GM12878 (cell line): ENCODE measurements around the gene OPTC. TPM values are rescaled to one million over a fixed set of nuclear protein-coding genes. Genes with fewer than 3 reads are reported as not detected.

Experiments
- ATAC-seq: fragments of 200-7000 bp; cut with Tn5 transposase; 3 replicates; pipeline ENCODE4 v1.9.1; 2020; ENCODE audit warnings: mild to moderate bottlenecking, moderate library complexity
- BruUV-seq: library from RNA; stranded (reverse); fragments of 400-500 nt; replicated peaks from 2 replicates; lab custom pipeline; 2021; lab: Mats Ljungman, UMichigan
- CTCF ChIA-PET: fragments of 300-600 bp; sonication (Branson Sonifier 250); formaldehyde crosslinking; extraction: SDS; loops from one replicate; lab custom pipeline; 2021; ENCODE audit warnings: inconsistent platforms; lab: Yijun Ruan, JAX
- POLR2A ChIA-PET: fragments of 350-600 bp; formaldehyde crosslinking; extraction: SDS; loops from one replicate; lab custom pipeline; 2021; ENCODE audit warnings: inconsistent platforms; lab: Charles Lee
- RAD21 ChIA-PET: fragments of 300-600 bp; sonication (Branson Sonifier 250); formaldehyde crosslinking; loops from one replicate; lab custom pipeline; 2023; ENCODE audit warnings: antibody characterized with exemption; ENCODE audit not compliant: unreplicated experiment; lab: Charles Lee
- SMC1A ChIA-PET: fragments of 300-600 bp; sonication (Branson Sonifier 250); formaldehyde crosslinking; loops from one replicate; lab custom pipeline; 2023; ENCODE audit not compliant: unreplicated experiment, uncharacterized antibody; lab: Charles Lee
- DNase-seq: peaks from one replicate; pipeline ENCODE4 v3.0.0-alpha.2; 2011; ENCODE audit warnings: low read depth, low spot score
- FAIRE-seq: peaks from 3 replicates; lab custom pipeline; 2011; peaks lifted over from hg19 to GRCh38; lab: Jason Lieb, UNC
- H2AFZ ChIP-seq: 2 replicates; pipeline ENCODE4 v1.6.0; 2011; ENCODE audit warnings: low read depth, low read length, control low read depth; ENCODE audit not compliant: control insufficient read depth
- H3K27ac ChIP-seq: 2 replicates; pipeline ENCODE4 v1.5.1; 2011; ENCODE audit warnings: control low read depth; ENCODE audit not compliant: control insufficient read depth, insufficient read depth
- H3K27me3 ChIP-seq, 2 experiments: replicated peaks in 1 of 2; 2 replicates each; pipeline versions ENCODE4 v1.6.0 to v1.6.1; 2011; ENCODE audit warnings: low read length in 1 of 2; ENCODE audit not compliant: control insufficient read depth in 2 of 2, insufficient read depth in 2 of 2
- H3K36me3 ChIP-seq, 2 experiments: 2 replicates each; pipeline ENCODE4 v1.5.1; 2011; ENCODE audit warnings: low read length in 1 of 2; ENCODE audit not compliant: control insufficient read depth in 2 of 2, insufficient read depth in 2 of 2
- H3K4me1 ChIP-seq: 2 replicates; pipeline ENCODE4 v1.6.1; 2011; ENCODE audit warnings: mild to moderate bottlenecking, low read length, moderate library complexity, mixed read lengths; ENCODE audit not compliant: control insufficient read depth, insufficient read depth
- H3K4me2 ChIP-seq: 2 replicates; pipeline ENCODE4 v1.6.0; 2011; ENCODE audit warnings: control low read depth; ENCODE audit not compliant: control insufficient read depth, insufficient read depth
- H3K4me3 ChIP-seq: fragments of 200-600 bp; sonication (generic); 2 replicates; pipeline ENCODE4 v1.5.1; 2016
- H3K79me2 ChIP-seq: 2 replicates; pipeline ENCODE4 v1.6.0; 2011; ENCODE audit warnings: low read length; ENCODE audit not compliant: control insufficient read depth, insufficient read depth
- H3K9ac ChIP-seq: 2 replicates; pipeline ENCODE4 v1.8.0; 2011; ENCODE audit warnings: low read length, control low read depth, mixed read lengths; ENCODE audit not compliant: control insufficient read depth, insufficient read depth
- H3K9me3 ChIP-seq: replicated peaks from 3 replicates; pipeline ENCODE4 v1.5.1; 2011; ENCODE audit warnings: mild to moderate bottlenecking, low read length; ENCODE audit not compliant: control insufficient read depth, insufficient read depth
- H4K20me1 ChIP-seq: 2 replicates; pipeline ENCODE4 v1.6.0; 2011; ENCODE audit not compliant: control insufficient read depth, insufficient read depth
- CREB1 ChIP-seq: IDR thresholded peaks from 2 replicates; pipeline ENCODE4 v1.6.1; 2012; ENCODE audit warnings: low read depth, mild to moderate bottlenecking, inconsistent platforms
- EZH2 ChIP-seq: IDR thresholded peaks from 2 replicates; pipeline ENCODE4 v1.6.1; 2012; ENCODE audit warnings: low read depth, mild to moderate bottlenecking, control low read depth, inconsistent platforms, low read length, borderline replicate concordance; ENCODE audit not compliant: control insufficient read depth
- FOS ChIP-seq: IDR thresholded peaks from 3 replicates; pipeline ENCODE4 v1.6.1; 2011; ENCODE audit warnings: borderline replicate concordance; ENCODE audit not compliant: insufficient read length; ENCODE audit errors: extremely low read depth
- FOXK2 ChIP-seq: fragments of 450-650 bp; IDR thresholded peaks from 2 replicates; pipeline ENCODE4 v1.6.1; 2017; ENCODE audit warnings: mild to moderate bottlenecking, moderate library complexity
- KAT2A ChIP-seq: conservative IDR thresholded peaks from 2 replicates; pipeline ENCODE4 v1.6.1; 2011; ENCODE audit warnings: low read depth, low read length; ENCODE audit not compliant: control insufficient read depth
- NFYA ChIP-seq: IDR thresholded peaks from 2 replicates; pipeline ENCODE4 v1.6.1; 2011; ENCODE audit warnings: low read depth, mild to moderate bottlenecking, low read length, improper control_type of control experiment, borderline replicate concordance
- NFYB ChIP-seq: IDR thresholded peaks from 2 replicates; pipeline ENCODE4 v1.6.1; 2011; ENCODE audit warnings: low read depth, mild to moderate bottlenecking, low read length, improper control_type of control experiment, moderate library complexity; ENCODE audit not compliant: insufficient read depth
- POU2F2 ChIP-seq: IDR thresholded peaks from 3 replicates; pipeline ENCODE4 v1.6.1; 2011; ENCODE audit warnings: low read depth, mild to moderate bottlenecking, low read length, borderline replicate concordance
- SIN3A ChIP-seq: IDR thresholded peaks from 2 replicates; pipeline ENCODE4 v1.6.1; 2012; ENCODE audit warnings: low read depth, low read length, improper control_type of control experiment
- SMARCA5 ChIP-seq: fragments of 450-650 bp; IDR thresholded peaks from 2 replicates; pipeline ENCODE4 v1.6.1; 2017; ENCODE audit warnings: mild to moderate bottlenecking
- TARDBP ChIP-seq: IDR thresholded peaks from 2 replicates; pipeline ENCODE4 v1.6.1; 2016; ENCODE audit warnings: borderline replicate concordance
- TCF12 ChIP-seq: IDR thresholded peaks from 2 replicates; pipeline ENCODE4 v1.6.1; 2011; ENCODE audit warnings: low read depth, mild to moderate bottlenecking, low read length
- ZNF24 ChIP-seq: fragments of 450-650 bp; IDR thresholded peaks from 2 replicates; pipeline ENCODE4 v1.6.1; 2017; ENCODE audit warnings: antibody characterized with exemption, mild to moderate bottlenecking
- ZNF622 ChIP-seq: fragments of 450-650 bp; IDR thresholded peaks from 2 replicates; pipeline ENCODE4 v1.6.1; 2017; ENCODE audit warnings: mild to moderate bottlenecking, inconsistent platforms
- WGBS: methylation state at CpG from one replicate; pipeline ENCODE4 v1.1.6; 2016; ENCODE audit warnings: low lambda C conversion rate; ENCODE audit not compliant: insufficient replicate concordance, insufficient coverage; ENCODE audit errors: missing lambda C conversion rate; 5-methylcytosine and 5-hydroxymethylcytosine counted together
- in situ Hi-C: fragments of 300-500 bp; cut with MboI; formaldehyde crosslinking; loops from 9 replicates; pipeline ENCODE4 v1.14.3; 2018; ENCODE audit warnings: mixed read lengths
- intact Hi-C: fragments of 100-400 bp; cut with micrococcal nuclease; formaldehyde crosslinking; loops from one replicate; pipeline ENCODE4 v1.14.2; 2022; ENCODE audit not compliant: unreplicated experiment
- polyA plus RNA-seq, 11 experiments: library from polyadenylated mRNA; depleted of rRNA in 4 of 11; unstranded in 6 of 11; stranded (reverse) in 5 of 11; fragments of >200 nt; fragmentation: Nextera tagmentation in 4 of 11; fragmentation: Illumina TruSeq in 1 of 11; extraction: Ambion mirVana in 4 of 11; extraction: Trizol in 1 of 11; gene quantifications; 1 replicate in 1 of 11; 2 replicates in 10 of 11; pipeline versions ENCODE4 v1.2.1 to v1.2.3, GENCODE V29; 2011 to 2016; ENCODE audit warnings: inconsistent platforms in 2 of 11, missing spikeins in 2 of 11, low read depth in 1 of 11
- total RNA-seq, 4 experiments: library from RNA; depleted of rRNA in 3 of 4; stranded (reverse); fragments of >200 nt in 3 of 4; fragmentation: Illumina TruSeq in 1 of 4; extraction: Trizol in 1 of 4; gene quantifications; 2 replicates each; pipeline versions ENCODE4 v1.2.1 to v1.2.3, GENCODE V29; 2013 to 2021
- TF ChIP-seq, protein P1 (sequence below): IDR thresholded peaks from 2 replicates; pipeline ENCODE4 v1.6.1; 2012; ENCODE audit warnings: low read length, inconsistent platforms
- TF ChIP-seq, protein P2 (sequence below): IDR thresholded peaks from 2 replicates; pipeline ENCODE4 v1.6.1; 2012; ENCODE audit warnings: improper control_type of control experiment, low read depth, low read length; ENCODE audit not compliant: insufficient replicate concordance

OPTC gene
- total and polyA plus RNA-seq, 10 of the 15 experiments (the other 5 are each of a cell fraction or from before 2014, with no cell fraction given): not detected

DNA sequence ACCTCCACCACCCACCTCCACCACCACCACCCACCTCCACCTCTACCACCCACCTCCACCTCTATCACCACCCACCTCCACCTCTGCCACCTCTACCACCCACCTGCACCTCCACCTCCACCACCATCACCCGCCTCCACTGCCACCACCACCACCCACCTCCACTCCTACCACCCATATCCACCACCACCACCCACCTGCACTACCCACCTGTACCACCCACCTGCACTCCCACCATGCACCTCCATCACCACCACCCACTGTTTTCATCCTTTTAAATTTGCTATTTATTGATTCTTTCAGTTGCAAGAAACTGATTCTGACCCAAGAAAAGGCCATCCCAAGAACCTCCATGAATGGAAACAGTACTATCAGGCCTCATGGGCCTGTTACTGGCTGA lies 6.3 kb downstream of the OPTC start (continued):
- TF ChIP-seq EZH2 (no peak), POU2F2 (no peak), SIN3A (no peak), FOS (no peak), CREB1 (no peak), ZNF622 (no peak)

DNA sequence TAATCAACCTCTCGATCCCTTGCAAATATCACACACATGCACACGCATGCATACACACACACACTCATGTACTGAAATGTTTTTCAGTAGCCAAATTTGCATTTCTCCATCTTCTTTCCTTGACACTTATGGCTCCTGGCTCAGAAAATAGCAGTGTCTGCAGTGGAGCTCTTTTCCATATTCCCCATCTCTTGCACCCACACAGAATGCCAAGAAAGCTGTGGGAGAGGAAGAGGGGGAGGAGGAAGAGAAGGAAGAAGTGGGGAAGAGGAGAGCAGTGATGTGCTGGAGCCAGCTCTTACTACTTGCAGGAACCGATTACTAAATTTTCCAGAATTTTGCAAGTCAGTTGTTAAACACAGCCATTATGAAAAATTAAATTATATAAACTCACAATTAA lies 9.9 kb downstream of the OPTC start:
- no peak for ATAC-seq
- ChIA-PET SMC1A (interaction anchor here (0.6 to 7.7 kb wide), 17 partner anchors 10 to 297 kb away, joined by 3 to 100 read pairs (median 5); partner anchors contain the start of genes ATP2B4 and OPTC), RAD21 (interaction anchor here (1.0 to 5.4 kb wide), 7 partner anchors 16 to 237 kb away, joined by 3 to 64 read pairs (median 5); no protein-coding TSS in a partner anchor), POLR2A (interaction anchor here (0.6 kb wide), 1 partner anchor 278 kb away, joined by 3 read pairs; no protein-coding TSS in a partner anchor), CTCF (interaction anchor here (0.6 to 8.6 kb wide), 33 partner anchors 10 to 860 kb away, joined by 3 to 175 read pairs (median 4); partner anchors contain the start of genes ATP2B4 and OPTC)
- Histone ChIP-seq H4K20me1 (no peaks in the 10 kb centered on the region), H3K27me3 (no peaks in the 10 kb centered on the region), H2AFZ (no peak overlapping the region), H3K4me3 (no peak overlapping the region), H3K9ac (no peak overlapping the region), H3K36me3 (no peaks in the 10 kb centered on the region), H3K27ac (no peak overlapping the region), H3K4me1 (no peaks in the 10 kb centered on the region), H3K79me2 (no peaks in the 10 kb centered on the region), H3K4me2 (no peak overlapping the region), H3K9me3 (no peaks in the 10 kb centered on the region)
- intact Hi-C loops (loop anchor here (1.0 to 5.0 kb wide), 2 partner anchors 123 to 198 kb away; partner anchors contain the start of gene ATP2B4), in situ Hi-C loops (no loop called here)
- FAIRE-seq: no peak
- TF ChIP-seq FOS: no peak
- TF ChIP-seq NFYB: no peak
- TF ChIP-seq NFYA: no peak
- TF ChIP-seq TARDBP: no peak
- TF ChIP-seq KAT2A: no peak
- TF ChIP-seq FOXK2: no peak
- TF ChIP-seq, protein P1, sequence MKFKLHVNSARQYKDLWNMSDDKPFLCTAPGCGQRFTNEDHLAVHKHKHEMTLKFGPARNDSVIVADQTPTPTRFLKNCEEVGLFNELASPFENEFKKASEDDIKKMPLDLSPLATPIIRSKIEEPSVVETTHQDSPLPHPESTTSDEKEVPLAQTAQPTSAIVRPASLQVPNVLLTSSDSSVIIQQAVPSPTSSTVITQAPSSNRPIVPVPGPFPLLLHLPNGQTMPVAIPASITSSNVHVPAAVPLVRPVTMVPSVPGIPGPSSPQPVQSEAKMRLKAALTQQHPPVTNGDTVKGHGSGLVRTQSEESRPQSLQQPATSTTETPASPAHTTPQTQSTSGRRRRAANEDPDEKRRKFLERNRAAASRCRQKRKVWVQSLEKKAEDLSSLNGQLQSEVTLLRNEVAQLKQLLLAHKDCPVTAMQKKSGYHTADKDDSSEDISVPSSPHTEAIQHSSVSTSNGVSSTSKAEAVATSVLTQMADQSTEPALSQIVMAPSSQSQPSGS: no peak
- TF ChIP-seq TCF12: no peak
- TF ChIP-seq ZNF24: no peak
- TF ChIP-seq SMARCA5: no peak
- TF ChIP-seq, protein P2, sequence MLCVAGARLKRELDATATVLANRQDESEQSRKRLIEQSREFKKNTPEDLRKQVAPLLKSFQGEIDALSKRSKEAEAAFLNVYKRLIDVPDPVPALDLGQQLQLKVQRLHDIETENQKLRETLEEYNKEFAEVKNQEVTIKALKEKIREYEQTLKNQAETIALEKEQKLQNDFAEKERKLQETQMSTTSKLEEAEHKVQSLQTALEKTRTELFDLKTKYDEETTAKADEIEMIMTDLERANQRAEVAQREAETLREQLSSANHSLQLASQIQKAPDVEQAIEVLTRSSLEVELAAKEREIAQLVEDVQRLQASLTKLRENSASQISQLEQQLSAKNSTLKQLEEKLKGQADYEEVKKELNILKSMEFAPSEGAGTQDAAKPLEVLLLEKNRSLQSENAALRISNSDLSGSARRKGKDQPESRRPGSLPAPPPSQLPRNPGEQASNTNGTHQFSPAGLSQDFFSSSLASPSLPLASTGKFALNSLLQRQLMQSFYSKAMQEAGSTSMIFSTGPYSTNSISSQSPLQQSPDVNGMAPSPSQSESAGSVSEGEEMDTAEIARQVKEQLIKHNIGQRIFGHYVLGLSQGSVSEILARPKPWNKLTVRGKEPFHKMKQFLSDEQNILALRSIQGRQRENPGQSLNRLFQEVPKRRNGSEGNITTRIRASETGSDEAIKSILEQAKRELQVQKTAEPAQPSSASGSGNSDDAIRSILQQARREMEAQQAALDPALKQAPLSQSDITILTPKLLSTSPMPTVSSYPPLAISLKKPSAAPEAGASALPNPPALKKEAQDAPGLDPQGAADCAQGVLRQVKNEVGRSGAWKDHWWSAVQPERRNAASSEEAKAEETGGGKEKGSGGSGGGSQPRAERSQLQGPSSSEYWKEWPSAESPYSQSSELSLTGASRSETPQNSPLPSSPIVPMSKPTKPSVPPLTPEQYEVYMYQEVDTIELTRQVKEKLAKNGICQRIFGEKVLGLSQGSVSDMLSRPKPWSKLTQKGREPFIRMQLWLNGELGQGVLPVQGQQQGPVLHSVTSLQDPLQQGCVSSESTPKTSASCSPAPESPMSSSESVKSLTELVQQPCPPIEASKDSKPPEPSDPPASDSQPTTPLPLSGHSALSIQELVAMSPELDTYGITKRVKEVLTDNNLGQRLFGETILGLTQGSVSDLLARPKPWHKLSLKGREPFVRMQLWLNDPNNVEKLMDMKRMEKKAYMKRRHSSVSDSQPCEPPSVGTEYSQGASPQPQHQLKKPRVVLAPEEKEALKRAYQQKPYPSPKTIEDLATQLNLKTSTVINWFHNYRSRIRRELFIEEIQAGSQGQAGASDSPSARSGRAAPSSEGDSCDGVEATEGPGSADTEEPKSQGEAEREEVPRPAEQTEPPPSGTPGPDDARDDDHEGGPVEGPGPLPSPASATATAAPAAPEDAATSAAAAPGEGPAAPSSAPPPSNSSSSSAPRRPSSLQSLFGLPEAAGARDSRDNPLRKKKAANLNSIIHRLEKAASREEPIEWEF: no peak
- DNase-seq: no peak
- WGBS: 40% methylated on average over 3 of the region's 3 CpGs
- no TSS peak for BruUV-seq
